DMS79 treated with DMSO at 0.1 percent for 48 hours (cell line): ENCODE data around the gene OR1J2.
"Not testable (repeated sequence)": the region's sequence is repeated elsewhere in the genome, so short reads cannot be mapped to it uniquely, and the experiment has no call there.

Source experiments
- DNase-seq: peaks from one replicate; lab custom pipeline; 2025; lab: John Stamatoyannopoulos, UW

OR1J2 gene, protein sequence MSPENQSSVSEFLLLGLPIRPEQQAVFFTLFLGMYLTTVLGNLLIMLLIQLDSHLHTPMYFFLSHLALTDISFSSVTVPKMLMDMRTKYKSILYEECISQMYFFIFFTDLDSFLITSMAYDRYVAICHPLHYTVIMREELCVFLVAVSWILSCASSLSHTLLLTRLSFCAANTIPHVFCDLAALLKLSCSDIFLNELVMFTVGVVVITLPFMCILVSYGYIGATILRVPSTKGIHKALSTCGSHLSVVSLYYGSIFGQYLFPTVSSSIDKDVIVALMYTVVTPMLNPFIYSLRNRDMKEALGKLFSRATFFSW

DNA sequence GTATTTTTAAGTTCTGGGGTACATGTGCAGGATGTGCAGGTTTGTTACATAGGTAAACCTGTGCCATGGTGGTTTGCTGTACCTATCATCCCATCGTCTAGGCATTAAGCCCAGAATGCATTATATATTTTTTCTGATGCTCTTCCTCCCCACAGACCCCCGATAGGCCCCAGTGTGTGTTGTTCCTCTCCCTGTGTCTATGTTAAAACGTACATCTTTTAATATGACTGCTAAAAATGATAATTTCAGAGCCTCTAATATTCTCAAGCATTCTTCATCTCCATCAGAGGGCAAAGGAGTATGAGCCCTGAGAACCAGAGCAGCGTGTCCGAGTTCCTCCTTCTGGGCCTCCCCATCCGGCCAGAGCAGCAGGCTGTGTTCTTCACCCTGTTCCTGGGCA lies at the start of gene OR1J2:
TSS of gene OR1J2 (plus strand) at position 301 of the 400 bp plus-strand sequence. CDS start at position 301, 0 bp downstream.
- DNase-seq, result no peak

DNA sequence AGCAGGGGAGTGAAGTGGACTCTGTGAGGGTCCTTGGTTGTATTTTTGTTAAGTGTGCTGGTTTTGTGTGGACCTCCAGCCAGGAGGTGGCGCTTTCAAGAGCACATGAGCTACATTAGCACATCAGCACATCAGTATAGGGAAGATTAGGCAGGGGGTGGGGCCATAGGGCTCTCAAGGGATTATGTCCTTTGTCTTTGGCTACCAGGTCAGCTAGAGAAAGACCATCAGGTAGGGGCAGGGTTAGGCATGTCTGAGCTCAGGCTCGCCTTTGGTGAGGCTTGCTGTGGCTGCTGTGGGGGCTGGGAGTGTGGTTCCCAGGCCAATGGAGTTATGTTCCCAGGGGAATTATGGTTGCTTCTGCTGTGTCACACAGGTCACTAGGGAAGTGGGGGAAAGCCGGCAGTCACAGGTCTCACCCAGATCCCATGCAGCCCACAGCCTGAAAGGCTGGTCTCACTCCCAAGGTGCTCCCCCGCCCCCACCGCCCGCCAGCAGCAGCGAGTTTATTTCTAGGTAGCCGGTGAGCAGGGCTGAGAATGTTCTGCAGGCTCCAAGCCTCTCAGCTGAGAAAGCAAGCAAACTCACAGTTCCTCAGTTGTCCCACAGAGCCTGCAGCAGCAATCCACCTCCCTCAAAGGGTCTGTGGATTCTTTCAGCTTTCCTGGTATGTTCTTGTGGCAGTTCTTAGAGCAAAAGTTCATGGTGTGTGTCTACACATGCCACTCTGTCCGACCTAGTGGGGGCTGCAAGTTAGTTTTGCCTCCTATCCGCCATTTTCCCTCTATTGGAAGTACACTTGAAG lies 46.6 kb upstream of the OR1J2 start:
- no peak for DNase-seq

DNA sequence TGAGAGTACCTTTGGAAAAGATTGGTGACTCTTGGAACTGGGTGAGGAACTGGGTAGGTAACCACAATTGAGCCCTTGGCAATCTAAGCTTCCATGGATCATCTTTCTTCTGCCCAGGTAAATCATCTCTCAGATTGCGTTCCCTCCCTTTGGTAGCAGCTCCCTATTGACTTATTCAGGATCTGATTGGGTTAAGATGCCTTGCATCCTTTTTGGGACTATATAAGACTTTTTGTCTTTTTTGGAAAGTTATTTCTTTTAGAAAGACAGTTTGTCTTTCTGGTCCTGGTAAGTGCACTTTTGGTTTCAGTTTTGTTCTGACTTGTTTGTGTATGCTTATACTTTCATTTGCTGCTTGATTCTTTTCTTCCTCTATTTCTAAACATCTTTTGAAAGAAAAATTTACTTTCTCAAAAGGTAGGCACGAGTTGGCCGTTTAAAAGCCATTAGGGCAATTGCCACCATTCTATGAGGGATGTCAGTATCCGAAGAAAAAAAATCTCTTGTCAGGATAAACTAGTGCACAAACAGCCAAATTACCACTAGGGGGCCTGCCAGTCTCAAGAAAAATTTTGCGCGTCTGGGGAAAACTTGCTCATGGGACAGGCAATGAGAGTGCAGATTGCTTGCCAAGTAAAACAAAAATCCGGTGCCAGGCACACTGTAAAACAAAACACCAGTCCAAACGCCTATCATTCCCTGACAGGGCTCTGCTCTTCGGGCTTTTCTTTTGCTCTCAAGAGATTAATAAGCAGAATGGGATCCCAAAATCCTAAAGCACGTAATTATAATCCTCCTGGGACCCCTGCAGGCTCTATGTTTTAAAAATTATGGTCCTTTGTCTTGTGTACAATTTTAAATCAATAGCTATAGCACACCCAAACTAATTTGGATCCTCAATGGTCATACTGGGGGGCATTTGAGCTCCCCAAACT lies 45.7 kb upstream of the OR1J2 start:
- DNase-seq, result peak; percentile 82

DNA sequence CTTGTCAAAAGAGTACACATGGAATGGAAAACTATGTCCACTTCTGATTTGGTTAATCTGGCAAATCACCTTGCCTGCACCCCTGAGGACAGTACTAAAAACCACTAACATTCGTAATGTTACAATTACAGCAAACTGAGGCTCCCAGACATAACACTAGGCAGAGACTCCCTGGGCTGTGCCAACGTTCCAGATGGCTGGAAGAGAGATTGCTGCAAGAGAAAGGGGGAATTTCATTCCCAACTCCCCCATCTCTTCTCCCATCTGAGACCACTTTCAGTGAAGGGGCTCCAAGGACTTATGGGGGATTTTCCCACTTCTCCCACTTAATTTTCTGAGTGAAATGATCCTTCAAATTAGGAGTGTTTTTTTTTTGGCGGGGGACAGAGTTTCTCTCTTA lies 44.1 kb upstream of the OR1J2 start:
- DNase-seq, result no peak

DNA sequence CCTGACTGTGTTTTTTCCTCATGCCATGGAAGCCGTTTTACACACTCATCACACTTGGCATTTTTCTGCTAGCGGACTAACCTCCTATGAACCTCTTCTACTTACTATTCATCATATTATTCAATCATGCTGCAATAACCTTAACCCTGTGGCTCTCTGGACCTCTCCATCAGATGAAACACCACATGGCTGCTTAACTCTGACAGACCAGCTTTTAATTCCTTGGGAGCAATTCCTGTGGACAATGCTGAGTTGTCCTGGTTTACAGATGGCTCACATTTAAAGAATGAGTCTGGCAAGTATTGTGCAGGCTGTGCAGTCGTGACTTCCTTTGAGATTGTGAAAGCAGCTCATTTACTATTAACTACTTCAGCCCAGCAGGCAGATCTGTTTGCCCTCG lies 41.9 kb upstream of the OR1J2 start:
- no peak for DNase-seq

DNA sequence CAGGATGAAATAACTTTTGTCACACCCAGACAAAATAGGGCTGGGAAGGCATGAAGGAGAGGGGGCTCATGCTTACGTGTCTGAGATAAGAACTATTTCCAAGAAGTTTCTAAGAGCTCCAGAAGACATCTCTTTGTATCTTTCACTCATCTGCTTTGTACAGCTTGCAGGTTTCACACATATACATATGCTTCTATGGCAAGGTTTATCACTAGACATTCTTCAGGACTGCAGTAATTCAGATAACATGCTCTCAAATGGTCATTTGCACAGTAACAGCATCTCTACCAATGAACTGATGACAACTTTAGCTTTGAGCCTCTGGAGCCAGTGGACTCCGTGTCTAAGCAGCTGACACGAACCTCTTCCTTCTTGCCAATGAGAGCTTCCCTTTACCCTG lies 36.0 kb upstream of the OR1J2 start:
- no peak for DNase-seq

DNA sequence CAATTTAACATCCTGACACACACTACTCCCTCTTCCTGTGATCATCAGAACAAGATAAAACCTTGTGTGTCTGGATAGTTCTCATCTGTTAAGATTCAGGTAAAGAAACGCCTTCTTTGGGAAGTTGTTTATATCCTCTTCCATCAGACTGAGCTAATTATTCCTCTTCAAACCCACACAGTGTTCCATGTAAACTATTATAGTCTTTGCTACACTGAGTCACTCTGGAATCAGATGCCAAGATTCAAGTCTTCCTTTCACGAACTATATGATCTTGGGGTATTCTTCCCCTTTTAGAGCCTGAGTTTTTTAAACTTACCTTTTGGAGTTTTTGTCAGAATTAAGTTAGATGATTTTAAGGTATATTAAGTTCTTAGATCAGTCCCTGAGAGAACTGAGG lies 34.9 kb upstream of the OR1J2 start:
- no peak for DNase-seq

DNA sequence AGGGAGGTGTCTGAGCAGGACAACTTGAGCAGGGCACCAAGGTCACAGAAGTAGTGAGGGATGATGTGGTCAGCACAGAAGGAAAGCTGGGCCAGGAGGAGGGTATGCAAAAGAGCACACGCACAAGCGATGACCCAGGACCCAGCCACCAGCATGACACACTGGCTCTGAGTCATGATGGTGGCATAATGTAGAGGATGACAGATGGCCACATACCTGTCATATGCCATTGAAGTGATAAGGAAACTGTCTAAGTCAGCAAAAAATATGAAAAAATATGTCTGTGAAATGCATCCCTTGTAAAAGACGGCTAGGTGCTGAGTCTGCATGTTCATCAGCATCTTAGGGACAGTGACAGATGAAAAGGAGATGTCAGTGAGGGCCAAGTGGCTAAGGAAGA lies 33.3 kb upstream of the OR1J2 start:
- DNase-seq, result no peak

DNA sequence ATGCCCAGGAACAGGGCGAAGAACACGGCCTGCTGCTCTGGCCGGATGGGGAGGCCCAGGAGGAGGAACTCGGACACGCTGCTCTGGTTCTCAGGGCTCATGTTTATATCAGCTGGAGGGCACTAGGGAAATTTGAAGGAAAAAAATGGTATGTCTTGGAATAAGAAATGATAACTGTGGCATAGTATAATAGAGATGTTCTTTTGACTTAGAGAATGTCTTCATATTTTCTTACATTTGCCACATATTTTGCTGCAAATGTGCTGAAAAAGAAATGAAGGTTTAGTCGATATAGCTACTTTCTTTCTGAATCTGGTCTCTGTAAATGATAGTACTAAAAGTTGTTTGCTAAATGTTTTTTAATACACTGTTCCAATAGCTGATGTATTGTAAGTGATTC lies 32.8 kb upstream of the OR1J2 start, which contains the start of gene OR1J1:
TSS of gene OR1J1 (minus strand) at position 101 of the 400 bp plus-strand sequence. CDS start at position 101, 0 bp downstream.
- no peak for DNase-seq

DNA sequence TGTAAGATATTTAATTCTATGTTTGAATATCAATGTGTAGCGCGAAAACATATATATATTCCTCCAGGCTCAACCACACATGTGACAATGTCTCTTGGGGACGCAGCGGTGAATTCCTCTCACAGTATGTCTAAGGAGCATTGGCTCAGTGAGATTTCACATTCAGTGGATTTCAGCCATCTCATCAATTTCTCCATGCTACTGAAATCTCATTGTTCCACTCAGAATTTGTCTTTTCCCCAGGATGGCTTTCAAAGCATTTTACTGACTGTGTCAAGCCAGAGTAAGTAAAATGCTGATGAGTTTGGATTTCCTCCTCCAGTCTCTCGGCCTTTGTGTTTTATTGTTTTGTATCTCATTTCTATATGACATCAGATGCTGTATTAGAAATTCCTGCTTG lies 31.5 kb upstream of the OR1J2 start:
- no peak for DNase-seq

DNA sequence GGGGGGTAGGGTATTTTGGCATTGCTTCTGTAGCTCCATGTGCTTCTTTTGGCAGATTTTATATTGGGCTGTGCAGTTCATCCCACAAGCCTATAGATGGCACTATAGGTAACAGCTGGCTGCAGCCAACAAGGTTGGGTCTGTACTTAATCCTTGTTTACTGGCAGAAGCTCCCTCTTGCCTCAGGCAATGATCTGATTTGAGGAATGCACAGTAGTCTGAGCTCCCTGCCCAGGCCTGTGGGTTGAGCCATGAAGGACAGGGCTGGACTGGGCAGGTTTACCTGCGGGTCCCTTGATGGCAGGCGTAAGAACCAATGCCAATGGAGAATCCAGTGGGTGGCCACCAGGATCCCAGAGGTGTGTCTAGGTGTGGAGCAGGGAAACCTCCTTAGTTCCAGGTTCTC lies 11.7 kb upstream of the OR1J2 start:
- no peak for DNase-seq

DNA sequence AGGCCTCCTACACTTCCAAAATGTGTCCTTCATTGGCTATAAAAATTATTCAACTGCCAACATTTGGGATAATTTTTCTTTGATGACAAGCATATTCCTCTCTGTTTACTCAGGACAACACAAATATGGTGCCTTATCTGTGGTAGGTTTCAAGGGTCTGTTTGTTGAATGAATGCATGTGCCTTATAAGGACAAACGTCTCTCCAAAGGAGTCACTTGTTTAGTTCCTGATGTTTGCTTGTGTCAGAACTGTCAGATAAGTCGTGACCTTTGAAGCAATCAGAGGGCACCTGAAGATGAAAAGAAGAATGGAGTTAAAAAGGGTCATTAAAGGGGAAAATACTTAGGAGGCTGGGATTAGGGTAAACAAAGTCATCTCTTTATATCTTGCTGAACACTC lies 3.6 kb upstream of the OR1J2 start:
- DNase-seq, result no peak

DNA sequence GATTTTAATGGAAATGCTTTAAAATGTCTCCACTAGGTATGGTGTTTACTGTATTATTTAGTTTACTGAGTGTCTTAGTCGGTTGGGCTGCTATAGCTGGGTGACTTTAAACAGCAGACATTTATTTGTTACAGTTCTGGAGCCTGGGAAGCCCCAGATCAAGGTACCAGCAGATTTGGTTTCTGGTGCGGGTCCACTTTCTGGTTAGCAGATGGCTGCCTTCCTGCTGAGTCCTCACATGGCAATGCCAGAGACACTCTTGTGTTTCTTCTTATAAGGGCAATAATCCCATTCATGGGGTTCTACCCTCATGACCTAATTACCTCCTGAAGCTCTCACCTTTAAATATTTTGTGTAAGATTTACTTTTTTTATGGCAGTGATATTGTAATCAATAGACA lies 7.6 kb downstream of the OR1J2 start:
- DNase-seq, result no peak

DNA sequence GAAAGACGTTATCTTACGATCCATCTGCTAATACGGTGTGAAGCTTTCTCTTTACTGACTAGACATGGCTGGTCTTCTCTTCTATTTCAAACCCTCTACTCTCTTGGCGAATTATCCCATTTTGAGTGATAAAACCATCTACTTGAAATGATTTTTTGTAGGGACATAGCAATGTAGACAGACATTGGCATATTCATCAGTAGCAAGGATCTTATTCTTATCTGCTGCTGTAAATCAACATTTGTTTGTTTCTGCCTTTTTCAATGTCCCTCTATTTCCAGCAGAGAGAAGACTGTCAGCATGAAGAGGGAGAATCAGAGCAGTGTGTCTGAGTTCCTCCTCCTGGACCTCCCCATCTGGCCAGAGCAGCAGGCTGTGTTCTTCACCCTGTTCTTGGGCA lies 8.2 kb downstream of the OR1J2 start, which contains the start of gene OR1J4:
TSS of gene OR1J4 (plus strand) at position 301 of the 400 bp plus-strand sequence. CDS start at position 301, 0 bp downstream.
- no peak for DNase-seq

DNA sequence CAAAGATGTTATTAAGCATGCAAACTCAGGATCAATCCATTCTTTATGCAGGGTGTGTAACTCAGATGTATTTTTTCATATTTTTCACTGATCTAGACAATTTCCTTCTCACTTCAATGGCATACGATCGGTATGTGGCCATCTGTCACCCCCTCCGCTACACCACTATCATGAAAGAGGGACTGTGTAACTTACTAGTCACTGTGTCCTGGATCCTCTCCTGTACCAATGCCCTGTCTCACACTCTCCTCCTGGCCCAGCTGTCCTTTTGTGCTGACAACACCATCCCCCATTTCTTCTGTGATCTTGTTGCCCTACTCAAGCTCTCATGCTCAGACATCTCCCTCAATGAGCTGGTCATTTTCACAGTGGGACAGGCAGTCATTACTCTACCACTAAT lies 8.8 kb downstream of the OR1J2 start:
- no peak for DNase-seq

DNA sequence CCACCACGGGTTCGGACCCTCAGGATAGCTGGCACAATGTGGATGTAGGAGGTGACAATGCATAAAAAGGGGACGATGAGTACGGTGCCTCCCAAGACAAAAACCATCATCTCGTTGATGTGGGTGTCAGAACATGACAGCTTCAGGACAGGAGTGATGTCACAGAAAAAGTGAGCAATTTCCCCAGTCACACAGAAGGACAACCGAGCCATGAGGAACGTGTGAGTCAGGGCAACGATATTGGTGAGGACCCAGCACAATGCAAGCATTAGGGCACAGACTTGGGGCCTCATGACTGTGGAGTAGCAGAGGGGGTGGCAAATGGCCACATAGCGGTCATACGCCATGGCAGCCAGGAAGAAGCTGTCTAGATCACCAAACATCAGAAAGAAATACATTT lies 16.0 kb downstream of the OR1J2 start:
- DNase-seq, result no peak

DNA sequence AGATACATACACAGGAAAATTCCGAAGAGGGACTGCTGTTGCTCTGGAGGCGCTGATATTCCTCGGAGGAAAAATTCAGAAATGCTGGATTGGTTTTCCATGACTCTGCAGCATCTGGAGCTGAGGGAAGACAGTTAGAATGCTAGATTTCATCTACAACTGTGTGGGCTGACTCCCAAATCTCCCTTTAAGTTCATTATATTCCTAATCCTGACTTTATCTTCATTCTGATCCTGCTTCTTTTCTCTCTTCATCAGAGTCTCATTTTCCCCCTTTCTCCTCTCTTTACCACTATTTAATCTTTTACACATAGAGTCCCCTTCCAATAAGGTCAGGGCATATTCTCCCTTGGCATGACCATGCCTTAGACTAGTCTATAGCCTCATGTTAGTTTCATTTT lies 16.6 kb downstream of the OR1J2 start, which contains the start of gene OR1N1:
TSS of gene OR1N1 (minus strand) at position 101 of the 400 bp plus-strand sequence. CDS start at position 101, 0 bp downstream.
- DNase-seq, result no peak

DNA sequence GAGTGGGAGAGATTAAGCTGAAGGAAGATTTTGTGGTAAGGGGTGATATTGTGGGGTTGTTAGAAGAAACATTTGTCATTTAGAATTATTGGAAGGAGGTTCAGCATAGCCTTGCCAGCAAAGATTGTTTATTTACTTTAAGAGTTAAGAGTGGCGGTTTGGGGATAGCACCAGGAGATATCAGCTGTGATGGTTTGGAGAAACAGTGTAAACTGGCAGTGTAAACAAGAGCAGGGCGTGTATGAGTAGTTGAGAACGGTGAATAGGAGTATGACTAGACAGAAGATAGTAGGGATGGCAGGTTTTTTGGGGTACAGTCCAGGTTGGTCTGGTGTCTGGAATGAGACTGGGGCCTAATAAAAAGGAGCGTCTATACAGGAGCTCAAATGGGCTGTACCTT lies 20.6 kb downstream of the OR1J2 start:
- not testable (repeated sequence) for DNase-seq

DNA sequence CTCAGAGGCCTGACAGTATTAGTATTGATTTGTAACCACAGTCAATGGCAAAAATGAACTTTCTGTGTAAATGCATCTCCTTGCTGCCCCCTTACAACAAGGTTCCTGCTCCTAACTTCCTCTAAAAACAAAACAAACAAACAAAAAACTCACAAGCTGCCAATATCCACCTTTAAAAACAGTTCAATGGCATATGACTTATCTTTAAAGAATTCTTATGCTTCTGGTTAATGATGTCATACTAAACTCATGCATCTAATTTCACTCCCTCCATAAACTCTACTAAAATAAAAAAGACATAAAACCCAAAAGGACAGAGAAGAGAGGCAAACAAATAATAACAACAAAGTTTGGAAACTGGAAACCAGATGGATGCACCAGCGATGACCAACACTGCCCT lies 25.5 kb downstream of the OR1J2 start:
- no peak for DNase-seq

DNA sequence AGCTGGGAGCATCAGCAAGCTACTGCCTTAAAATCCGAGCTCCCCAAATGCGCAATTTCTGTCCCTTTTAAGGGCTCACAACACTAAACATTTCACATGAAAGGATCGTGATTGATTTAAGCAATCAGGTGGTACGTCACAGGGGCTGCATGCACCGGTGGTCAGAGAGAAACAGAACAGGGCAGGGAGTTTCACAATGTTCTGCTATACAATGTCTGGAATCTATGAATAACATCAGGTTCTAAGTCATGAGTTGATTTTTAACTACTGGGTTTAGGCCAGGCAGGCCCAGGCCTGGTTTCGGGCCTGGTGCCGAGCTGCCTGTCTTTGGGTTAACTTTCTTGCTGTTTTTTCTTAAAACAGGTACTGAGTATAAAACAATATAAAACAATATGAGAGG lies 26.5 kb downstream of the OR1J2 start:
- not testable (repeated sequence) for DNase-seq

DNA sequence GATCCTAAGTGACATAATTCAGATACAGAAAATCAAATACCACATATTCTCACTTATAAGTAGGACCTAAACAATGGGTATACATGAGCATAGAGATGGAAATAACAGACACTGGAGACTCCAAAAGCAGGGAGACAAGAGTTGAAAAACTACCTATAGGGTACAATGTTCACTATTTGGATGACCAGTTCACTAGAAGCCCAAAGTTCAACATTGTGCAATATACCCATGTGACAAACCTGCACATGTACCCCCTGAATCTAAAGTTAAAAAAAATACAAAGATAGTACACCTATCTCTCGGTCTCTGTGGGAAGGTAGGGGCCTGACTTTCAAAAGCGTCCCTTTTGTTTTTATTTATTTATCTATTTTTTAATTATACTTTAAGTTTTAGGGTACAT lies 28.2 kb downstream of the OR1J2 start:
- DNase-seq, result no peak

DNA sequence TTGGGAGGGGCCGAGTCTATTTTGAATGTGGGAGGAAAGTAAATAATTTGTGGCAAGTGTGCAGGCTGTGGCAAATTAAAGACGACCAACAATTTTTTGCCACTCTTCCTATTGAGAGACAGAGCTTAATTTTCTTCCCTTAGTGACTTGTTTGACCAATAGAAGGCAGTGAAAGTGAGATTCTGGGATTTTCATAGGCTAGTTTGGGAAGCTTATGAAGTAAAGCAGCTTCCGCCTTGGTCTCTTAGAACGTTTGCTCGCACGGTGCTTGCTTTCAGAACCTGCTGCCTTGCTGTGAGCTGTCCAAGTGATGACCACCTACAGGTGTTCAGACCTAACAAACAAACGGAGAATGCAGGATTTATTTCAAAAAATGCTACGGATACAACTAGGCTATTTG lies 35.6 kb downstream of the OR1J2 start:
- no peak for DNase-seq
